Adrenal gland (tissue), 5 donors: ENCODE results near the gene UBASH3B.

Source experiments
- POLR2A ChIP-seq, 2 donors: fragments of 450-650 bp; IDR thresholded peaks; one replicate each; pipeline ENCODE4 v1.6.1; 2017; ENCODE audit warnings: antibody characterized with exemption in 2 of 2, mild to moderate bottlenecking in 2 of 2, moderate library complexity in 1 of 2
- TF ChIP-seq, protein P1 (sequence below), 6 experiments: fragments of 450-650 bp in 4 of 6; fragments of 200-600 bp in 2 of 6; sonication (generic) in 1 of 6; IDR thresholded peaks; 1 replicate in 5 of 6; 2 replicates in 1 of 6; pipeline versions ENCODE4 v1.5.1 to v1.8.0; 2016 to 2021; ENCODE audit warnings: antibody characterized with exemption in 6 of 6, mild to moderate bottlenecking in 2 of 6, moderate library complexity in 1 of 6
- donor health status: DM: no; HTN: no; CAD: no.

DNA sequence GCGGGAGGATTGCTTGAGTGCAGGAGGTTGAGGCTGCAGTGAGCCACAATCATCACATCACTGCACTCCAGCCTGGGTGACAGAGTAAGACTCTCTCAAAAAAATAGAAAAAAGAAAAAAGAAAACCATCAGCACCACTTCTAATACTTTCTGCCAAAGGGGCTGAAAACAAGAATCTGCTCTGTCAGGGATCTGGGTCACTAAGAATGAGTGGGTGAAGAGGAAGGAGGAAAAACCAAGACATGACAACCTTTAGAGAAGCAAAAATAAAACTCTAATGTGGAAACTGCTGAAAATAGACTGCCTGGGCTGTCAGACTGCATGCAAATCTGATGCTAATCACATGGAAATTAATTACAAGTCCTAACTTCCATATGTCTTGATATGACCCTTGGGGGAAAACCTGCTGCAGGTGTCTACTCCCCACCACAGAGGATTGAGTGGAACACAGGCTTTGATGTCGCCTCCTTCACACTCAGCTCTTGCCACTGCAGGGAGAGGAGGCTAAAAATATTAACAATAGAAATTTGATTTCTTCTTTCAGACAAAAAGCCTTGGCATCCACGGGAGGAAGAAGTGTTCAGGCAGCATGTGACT is 120.3 kb downstream of the UBASH3B start:
- no peak for TF ChIP-seq POLR2A (IDR thresholded peaks at IDR 0.05)
- TF ChIP-seq, protein P1, sequence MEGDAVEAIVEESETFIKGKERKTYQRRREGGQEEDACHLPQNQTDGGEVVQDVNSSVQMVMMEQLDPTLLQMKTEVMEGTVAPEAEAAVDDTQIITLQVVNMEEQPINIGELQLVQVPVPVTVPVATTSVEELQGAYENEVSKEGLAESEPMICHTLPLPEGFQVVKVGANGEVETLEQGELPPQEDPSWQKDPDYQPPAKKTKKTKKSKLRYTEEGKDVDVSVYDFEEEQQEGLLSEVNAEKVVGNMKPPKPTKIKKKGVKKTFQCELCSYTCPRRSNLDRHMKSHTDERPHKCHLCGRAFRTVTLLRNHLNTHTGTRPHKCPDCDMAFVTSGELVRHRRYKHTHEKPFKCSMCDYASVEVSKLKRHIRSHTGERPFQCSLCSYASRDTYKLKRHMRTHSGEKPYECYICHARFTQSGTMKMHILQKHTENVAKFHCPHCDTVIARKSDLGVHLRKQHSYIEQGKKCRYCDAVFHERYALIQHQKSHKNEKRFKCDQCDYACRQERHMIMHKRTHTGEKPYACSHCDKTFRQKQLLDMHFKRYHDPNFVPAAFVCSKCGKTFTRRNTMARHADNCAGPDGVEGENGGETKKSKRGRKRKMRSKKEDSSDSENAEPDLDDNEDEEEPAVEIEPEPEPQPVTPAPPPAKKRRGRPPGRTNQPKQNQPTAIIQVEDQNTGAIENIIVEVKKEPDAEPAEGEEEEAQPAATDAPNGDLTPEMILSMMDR (IDR thresholded peaks at IDR 0.05): no peak
